Measurements from ENCODE around the gene ERMAP.

The ERMAP gene

GRCh38 chr1:42788021-42788420, 28.9 kb upstream of the ERMAP start:
- ATAC-seq = no peak
- TF ChIP-seq ISL1 (CRISPR knock-in tag; IDR thresholded peaks at IDR 0.05) = no peak
- no peak for TF ChIP-seq ZNF70 (CRISPR knock-in tag; IDR thresholded peaks at IDR 0.05)
- TF ChIP-seq CREB5 (CRISPR knock-in tag; IDR thresholded peaks at IDR 0.05; ENCODE audit: low read depth) = no peak
- no peak for TF ChIP-seq POU6F1 (CRISPR knock-in tag; IDR thresholded peaks at IDR 0.05; ENCODE audit: borderline replicate concordance, low read depth)
- TF ChIP-seq CSRNP3 (CRISPR knock-in tag; IDR thresholded peaks at IDR 0.05) = no peak
- no peak for TF ChIP-seq TSHZ2 (CRISPR knock-in tag; IDR thresholded peaks at IDR 0.05)

- no peak for ATAC-seq
- TF ChIP-seq CSRNP3 (CRISPR knock-in tag; IDR thresholded peaks at IDR 0.05) (no peak), CREB5 (CRISPR knock-in tag; IDR thresholded peaks at IDR 0.05; ENCODE audit: low read depth) (no peak), RARB (CRISPR knock-in tag; IDR thresholded peaks at IDR 0.05) (no peak), PATZ1 (CRISPR knock-in tag; IDR thresholded peaks at IDR 0.05; ENCODE audit: borderline replicate concordance) (no peak), TSHZ2 (CRISPR knock-in tag; IDR thresholded peaks at IDR 0.05) (no peak), TOX (CRISPR knock-in tag; IDR thresholded peaks at IDR 0.05; ENCODE audit: borderline replicate concordance) (no peak), PPARA (CRISPR knock-in tag; IDR thresholded peaks at IDR 0.05; ENCODE audit: borderline replicate concordance) (no peak), ARNTL (CRISPR knock-in tag; IDR thresholded peaks at IDR 0.05; ENCODE audit: borderline replicate concordance, low read depth) (no peak), BACH2 (CRISPR knock-in tag; IDR thresholded peaks at IDR 0.05; ENCODE audit: borderline replicate concordance) (no peak), ZC3H10 (CRISPR knock-in tag; IDR thresholded peaks at IDR 0.05) (no peak), ZFP30 (CRISPR knock-in tag; IDR thresholded peaks at IDR 0.05) (no peak), GLIS3 (CRISPR knock-in tag; IDR thresholded peaks at IDR 0.05) (no peak), ISL1 (CRISPR knock-in tag; IDR thresholded peaks at IDR 0.05) (no peak)
Observed at GRCh38 chr1:42793824-42794223, 23.1 kb upstream of the ERMAP start.
